BLaER1 (cell line): ENCODE results near the gene SYT10.

Experiments
- H3K27ac ChIP-seq: shearing (Covaris generic); formaldehyde crosslinking; 2 replicates; pipeline ENCODE4 v1.8.1; 2022
- H3K27me3 ChIP-seq: shearing (Covaris generic); formaldehyde crosslinking; 2 replicates; pipeline ENCODE4 v1.8.1; 2022
- H3K36me3 ChIP-seq: shearing (Covaris generic); formaldehyde crosslinking; 2 replicates; pipeline ENCODE4 v1.8.1; 2022
- H3K4me1 ChIP-seq: shearing (Covaris generic); formaldehyde crosslinking; 2 replicates; pipeline ENCODE4 v1.8.1; 2022
- H3K4me2 ChIP-seq: shearing (Covaris generic); formaldehyde crosslinking; 2 replicates; pipeline ENCODE4 v1.8.1; 2022
- H3K4me3 ChIP-seq: shearing (Covaris generic); formaldehyde crosslinking; 2 replicates; pipeline ENCODE4 v1.8.1; 2022
- H3K9ac ChIP-seq: shearing (Covaris generic); formaldehyde crosslinking; 2 replicates; pipeline ENCODE4 v1.8.1; 2022
- H3K9me3 ChIP-seq: shearing (Covaris generic); formaldehyde crosslinking; 2 replicates; pipeline ENCODE4 v1.8.1; 2022
- H4K20me1 ChIP-seq: shearing (Covaris generic); formaldehyde crosslinking; 2 replicates; pipeline ENCODE4 v1.8.1; 2022
- Cebpa-rat ChIP-seq: shearing (Covaris generic); IDR thresholded peaks from 2 replicates; pipeline ENCODE4 v1.8.1; 2022

The SYT10 gene

GRCh38 chr12:33439587-33440011, at the start of gene SYT10:
SYT10 (minus strand) TSS chr12:33439819; CDS start chr12:33439522, 297 bp downstream.
- no peak for TF ChIP-seq Cebpa-rat
- Histone ChIP-seq H3K27me3 (no peaks in the 10 kb centered on the region), H3K4me2 (no peak within 1 kb of the TSS), H3K27ac (no peak within 1 kb of the TSS), H3K4me3 (no peak within 1 kb of the TSS), H3K9ac (no peak within 1 kb of the TSS), H3K36me3 (no peaks in the 10 kb centered on the region), H3K9me3 (peaks cover 23% of the 10 kb centered on the region), H4K20me1 (no peaks in the 10 kb centered on the region), H3K4me1 (no peaks in the 10 kb centered on the region)

GRCh38 chr12:33488036-33488435, 48.4 kb upstream of the SYT10 start:
- no peak overlapping the region for H3K27ac ChIP-seq
- no peaks in the 10 kb centered on the region for H3K36me3 ChIP-seq
- no peak overlapping the region for H3K4me3 ChIP-seq
- H3K9ac ChIP-seq = no peak overlapping the region
- H3K9me3 ChIP-seq = peaks cover 6% of the 10 kb centered on the region
- no peak overlapping the region for H3K4me2 ChIP-seq
- no peaks in the 10 kb centered on the region for H3K4me1 ChIP-seq
- no peak for TF ChIP-seq Cebpa-rat
- H4K20me1 ChIP-seq = no peaks in the 10 kb centered on the region
- no peaks in the 10 kb centered on the region; the same call in 1 of the 2 replicates for H3K27me3 ChIP-seq

GRCh38 chr12:33486058-33486457, 46.4 kb upstream of the SYT10 start:
- Histone ChIP-seq H3K27ac (no peak overlapping the region), H3K4me1 (no peaks in the 10 kb centered on the region), H3K4me2 (no peak overlapping the region), H3K27me3 (no peaks in the 10 kb centered on the region; the same call in 1 of the 2 replicates), H3K4me3 (no peak overlapping the region), H3K9ac (no peak overlapping the region), H3K9me3 (no peaks in the 10 kb centered on the region), H3K36me3 (no peaks in the 10 kb centered on the region), H4K20me1 (no peaks in the 10 kb centered on the region)
- TF ChIP-seq Cebpa-rat = no peak

- no peak for TF ChIP-seq Cebpa-rat
Measured at GRCh38 chr12:33484161-33484560, 44.5 kb upstream of the SYT10 start.

GRCh38 chr12:33480366-33480765, 40.7 kb upstream of the SYT10 start:
- Histone ChIP-seq H4K20me1 (no peaks in the 10 kb centered on the region), H3K9ac (no peak overlapping the region), H3K4me2 (no peak overlapping the region), H3K27me3 (no peaks in the 10 kb centered on the region; the same call in 1 of the 2 replicates), H3K27ac (no peak overlapping the region), H3K4me1 (no peaks in the 10 kb centered on the region), H3K36me3 (no peaks in the 10 kb centered on the region), H3K4me3 (no peak overlapping the region), H3K9me3 (no peaks in the 10 kb centered on the region)
- no peak for TF ChIP-seq Cebpa-rat

More at GRCh38 chr12:33484161-33484560, 44.5 kb upstream of the SYT10 start:
- Histone ChIP-seq H3K9ac (no peak overlapping the region), H3K4me2 (no peak overlapping the region), H3K4me3 (no peak overlapping the region), H3K4me1 (no peaks in the 10 kb centered on the region), H4K20me1 (no peaks in the 10 kb centered on the region), H3K9me3 (no peaks in the 10 kb centered on the region), H3K27me3 (no peaks in the 10 kb centered on the region; the same call in 1 of the 2 replicates), H3K27ac (no peak overlapping the region), H3K36me3 (no peaks in the 10 kb centered on the region)

- Histone ChIP-seq H3K4me1 (no peaks in the 10 kb centered on the region), H3K4me3 (no peak overlapping the region), H4K20me1 (no peaks in the 10 kb centered on the region), H3K4me2 (no peak overlapping the region), H3K9me3 (no peaks in the 10 kb centered on the region), H3K27me3 (no peaks in the 10 kb centered on the region), H3K36me3 (no peaks in the 10 kb centered on the region), H3K9ac (no peak overlapping the region), H3K27ac (no peak overlapping the region)
- TF ChIP-seq Cebpa-rat = no peak
Measured at GRCh38 chr12:33476058-33476457, 36.4 kb upstream of the SYT10 start.

- H3K27me3 ChIP-seq = no peaks in the 10 kb centered on the region
- H3K4me3 ChIP-seq = no peak overlapping the region
- no peak for TF ChIP-seq Cebpa-rat
- no peaks in the 10 kb centered on the region for H3K4me1 ChIP-seq
- no peak overlapping the region for H3K4me2 ChIP-seq
- no peaks in the 10 kb centered on the region for H3K36me3 ChIP-seq
- no peaks in the 10 kb centered on the region for H4K20me1 ChIP-seq
- H3K9ac ChIP-seq = no peak overlapping the region
- no peak overlapping the region for H3K27ac ChIP-seq
- no peaks in the 10 kb centered on the region for H3K9me3 ChIP-seq
Measured at GRCh38 chr12:33472299-33472698, 32.7 kb upstream of the SYT10 start.

GRCh38 chr12:33455096-33455495, 15.5 kb upstream of the SYT10 start:
- Histone ChIP-seq H4K20me1 (no peaks in the 10 kb centered on the region), H3K4me1 (no peaks in the 10 kb centered on the region), H3K36me3 (no peaks in the 10 kb centered on the region), H3K4me2 (no peak overlapping the region), H3K9ac (no peak overlapping the region), H3K27ac (no peak overlapping the region), H3K9me3 (no peaks in the 10 kb centered on the region), H3K27me3 (no peaks in the 10 kb centered on the region), H3K4me3 (no peak overlapping the region)
- TF ChIP-seq Cebpa-rat = no peak

GRCh38 chr12:33450480-33450879, 10.9 kb upstream of the SYT10 start:
- Histone ChIP-seq H3K4me1 (no peaks in the 10 kb centered on the region), H3K27ac (no peak overlapping the region), H3K36me3 (no peaks in the 10 kb centered on the region), H3K9me3 (no peaks in the 10 kb centered on the region), H4K20me1 (no peaks in the 10 kb centered on the region), H3K4me2 (no peak overlapping the region), H3K27me3 (no peaks in the 10 kb centered on the region), H3K9ac (no peak overlapping the region), H3K4me3 (no peak overlapping the region)
- TF ChIP-seq Cebpa-rat = no peak

GRCh38 chr12:33440477-33440876, 858 bp upstream of the SYT10 start:
- TF ChIP-seq Cebpa-rat = no peak
- no peaks in the 10 kb centered on the region for H4K20me1 ChIP-seq
- no peaks in the 10 kb centered on the region for H3K27me3 ChIP-seq
- H3K4me2 ChIP-seq = no peak overlapping the region
- peaks cover 23% of the 10 kb centered on the region for H3K9me3 ChIP-seq
- H3K4me3 ChIP-seq = no peak overlapping the region
- no peak overlapping the region for H3K9ac ChIP-seq
- H3K4me1 ChIP-seq = no peaks in the 10 kb centered on the region
- H3K36me3 ChIP-seq = no peaks in the 10 kb centered on the region
- no peak overlapping the region for H3K27ac ChIP-seq

- no peaks in the 10 kb centered on the region for H3K27me3 ChIP-seq
- no peak for TF ChIP-seq Cebpa-rat
- H3K4me2 ChIP-seq = no peak overlapping the region
- H3K9ac ChIP-seq = no peak overlapping the region
- no peaks in the 10 kb centered on the region for H4K20me1 ChIP-seq
- no peaks in the 10 kb centered on the region for H3K36me3 ChIP-seq
- H3K4me1 ChIP-seq = no peaks in the 10 kb centered on the region
- H3K4me3 ChIP-seq = no peak overlapping the region
- peaks cover 23% of the 10 kb centered on the region for H3K9me3 ChIP-seq
- H3K27ac ChIP-seq = no peak overlapping the region
Measured at GRCh38 chr12:33438851-33439586, 600 bp downstream of the SYT10 start.
